Stomach (tissue), 4 donors: ENCODE results near the gene RYR3.

Experiments used
- CTCF ChIP-seq, 7 experiments: fragments of 450-650 bp in 4 of 7; fragments of 200-600 bp in 3 of 7; sonication (generic) in 3 of 7; IDR thresholded peaks; one replicate each; pipeline ENCODE4 v1.5.1; 2016 to 2019; ENCODE audit warnings: antibody characterized with exemption in 7 of 7, control low read depth in 2 of 7, mild to moderate bottlenecking in 1 of 7
- EP300 ChIP-seq: sonication (generic); formaldehyde crosslinking; IDR thresholded peaks from one replicate; pipeline ENCODE4 v1.6.1; 2017; ENCODE audit warnings: antibody characterized with exemption
- POLR2A ChIP-seq, 4 donors: fragments of 450-650 bp; IDR thresholded peaks; one replicate each; pipeline ENCODE4 v1.6.1; 2016; ENCODE audit warnings: antibody characterized with exemption in 4 of 4, control low read depth in 2 of 4, mild to moderate bottlenecking in 1 of 4, moderate library complexity in 1 of 4

GRCh38 chr15:33377204-33377603 lies 66.4 kb downstream of the RYR3 start:
- TF ChIP-seq CTCF (IDR thresholded peaks at IDR 0.05) (no peak), EP300 (no peak), POLR2A (IDR thresholded peaks at IDR 0.05) (no peak)
